T-helper 2 cell (primary cell): ENCODE results near the gene DHX35.

ENCODE experiments used
- DNase-seq, 5 experiments: peaks; one replicate each; pipeline versions ENCODE4 v3.0.0 to v3.0.0-alpha.2; 2012 to 2022

Gene DHX35

DNA sequence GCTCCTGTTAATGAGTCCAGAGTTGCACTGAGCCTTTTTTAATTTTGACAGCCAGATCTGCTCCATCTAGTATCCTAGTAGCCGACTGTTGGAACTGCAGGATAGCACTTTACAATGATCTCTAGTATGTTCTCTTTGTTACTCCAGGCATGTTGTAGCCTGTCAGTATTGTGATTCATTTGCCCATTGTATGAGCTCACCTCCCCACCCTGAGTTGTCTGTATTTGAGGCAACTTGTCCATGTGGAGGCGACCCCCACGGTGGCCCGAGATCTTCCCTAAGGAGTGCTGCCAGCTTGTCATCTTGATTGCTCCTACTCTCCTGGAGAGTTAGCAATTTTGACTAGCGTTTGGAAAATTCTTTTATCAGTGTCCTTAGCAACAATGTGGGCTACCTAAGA lies 67.2 kb downstream of the DHX35 start:
- no peak for DNase-seq

DNA sequence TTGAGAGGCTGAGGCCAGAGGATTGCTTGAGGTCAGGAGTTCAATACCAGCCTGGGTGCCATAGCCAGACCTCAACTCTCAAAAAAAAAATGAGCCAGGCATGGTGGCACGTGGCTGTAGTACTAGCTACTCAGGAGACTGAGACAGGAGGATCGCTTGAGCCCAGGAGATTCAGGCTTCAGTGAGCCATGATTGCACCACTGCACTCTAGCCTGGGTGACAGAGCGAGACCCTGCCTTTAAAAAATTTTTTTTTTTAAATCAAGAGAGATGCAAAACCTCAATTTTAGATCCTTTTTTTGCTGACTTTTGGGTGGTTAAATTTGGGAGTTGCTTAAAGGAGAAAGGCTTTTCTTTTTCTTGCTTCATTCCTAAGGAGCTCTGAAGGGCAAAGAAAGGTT lies 70.9 kb downstream of the DHX35 start:
- DNase-seq, result no peak

DNA sequence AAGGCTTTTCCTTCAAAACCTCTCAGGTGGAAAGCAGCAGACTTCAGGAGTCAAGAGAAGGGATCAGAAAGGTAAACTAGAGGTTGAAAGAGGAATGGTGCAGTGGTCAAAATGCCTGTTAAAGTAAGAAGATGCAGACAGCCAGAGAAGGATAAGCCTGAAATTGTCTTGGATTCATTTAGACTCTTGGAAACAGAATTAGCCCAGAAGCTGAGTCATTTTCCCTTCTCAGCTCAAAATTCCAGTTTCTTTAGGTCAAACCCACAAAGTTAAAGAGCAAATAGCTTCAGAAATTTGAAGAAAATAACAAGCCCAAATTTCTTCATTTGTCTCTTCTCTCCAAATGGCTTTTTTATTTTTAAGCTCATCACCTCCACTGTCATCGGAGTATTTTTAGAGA lies 73.9 kb downstream of the DHX35 start:
- no peak for DNase-seq

DNA sequence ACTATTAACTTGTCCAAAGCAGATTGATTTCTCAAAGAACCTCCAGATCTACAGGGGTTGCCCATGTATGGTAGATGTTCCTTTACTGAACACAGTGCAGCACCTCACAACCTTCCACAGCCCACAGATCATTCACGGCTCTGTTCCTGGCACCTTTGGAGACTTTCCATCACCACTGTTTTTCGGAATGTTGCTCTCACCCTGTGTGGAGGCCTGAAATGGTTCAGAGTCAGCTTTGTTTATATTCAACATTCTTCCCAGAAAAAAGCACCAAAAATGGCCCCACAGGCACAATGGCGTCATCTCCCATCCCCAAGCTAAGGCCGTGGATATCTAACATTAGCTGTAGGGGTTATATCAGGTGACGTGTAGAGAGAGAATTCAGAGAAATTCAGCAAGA lies 74.7 kb downstream of the DHX35 start:
- DNase-seq, result no peak

DNA sequence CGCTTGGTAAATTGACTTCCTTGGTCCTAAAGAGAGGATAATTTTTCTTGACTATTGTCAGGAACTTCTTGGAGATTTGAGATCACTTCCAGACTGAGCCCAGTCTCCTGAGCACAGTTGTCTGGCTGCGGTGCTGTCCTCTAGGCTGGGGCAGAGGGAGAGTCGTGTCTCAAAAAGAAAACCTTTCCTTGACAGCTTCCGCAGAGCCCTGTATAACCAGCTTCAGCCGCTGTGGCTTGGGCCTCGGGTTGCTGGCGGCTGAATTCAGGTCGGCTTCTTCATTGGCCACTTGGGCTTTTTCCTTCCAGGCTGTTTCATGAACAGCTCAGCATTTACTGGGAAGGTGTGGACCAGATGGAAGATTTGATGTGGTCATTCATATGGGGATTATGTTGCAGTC lies 75.9 kb downstream of the DHX35 start:
- no peak for DNase-seq

DNA sequence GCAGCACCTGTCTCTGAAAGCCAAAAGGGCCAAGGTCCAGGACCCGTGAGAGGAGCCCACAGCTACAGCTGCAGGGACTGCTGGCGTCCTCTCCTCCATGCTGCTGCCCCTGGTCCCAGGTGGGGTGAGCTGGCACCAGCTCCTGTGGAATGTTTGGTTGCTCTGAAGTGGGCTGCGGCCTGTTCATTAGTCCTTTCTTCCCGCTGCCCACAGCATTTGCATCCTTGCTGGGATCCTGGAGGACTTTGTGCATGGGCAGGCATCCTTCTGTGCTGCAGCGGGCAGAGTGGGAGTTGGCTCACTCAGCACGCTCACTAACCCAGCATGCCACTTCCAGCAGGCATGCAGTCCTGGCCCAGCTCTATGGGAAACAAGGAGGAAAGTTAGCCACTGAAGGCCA lies 76.4 kb downstream of the DHX35 start:
- no peak for DNase-seq

DNA sequence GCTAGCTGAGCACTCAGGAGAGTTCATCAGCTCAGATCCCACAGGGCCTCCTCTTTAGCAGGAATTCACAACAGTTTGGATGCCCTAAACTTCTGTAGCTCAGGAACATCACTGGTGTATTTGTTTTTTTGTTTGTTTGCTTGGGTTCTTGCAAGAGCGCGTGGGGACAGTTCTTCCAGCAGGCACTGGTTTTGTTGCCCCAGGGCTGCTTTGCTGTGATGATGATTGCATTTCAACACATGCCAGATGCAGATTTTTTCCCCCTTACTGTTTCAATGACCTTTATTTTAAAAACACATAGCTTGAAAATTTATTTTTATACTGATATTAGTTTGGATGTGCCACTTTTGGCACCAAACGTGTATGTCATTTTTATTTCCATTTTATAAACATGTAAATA lies 77.1 kb downstream of the DHX35 start:
- no peak for DNase-seq

DNA sequence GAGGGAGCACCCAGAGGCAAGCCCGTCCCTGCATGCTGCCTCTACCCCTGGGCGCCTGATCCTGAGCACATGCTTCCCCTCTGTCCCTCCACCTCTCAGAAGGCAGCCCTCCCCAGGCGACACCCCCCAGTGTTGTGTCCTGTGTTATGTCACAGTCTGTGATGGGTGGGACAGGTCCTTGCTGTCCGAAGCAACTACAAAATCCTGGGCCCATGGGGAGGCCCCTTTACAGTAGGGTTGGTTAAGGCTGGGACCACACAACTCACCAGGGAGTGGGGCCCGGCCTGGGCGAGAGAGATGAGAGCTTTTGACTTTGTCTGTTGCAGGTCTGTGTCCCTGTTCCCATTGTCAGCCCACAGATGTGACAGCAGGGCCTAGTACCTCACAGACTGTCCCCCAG lies 78.0 kb downstream of the DHX35 start:
- DNase-seq, result no peak

DNA sequence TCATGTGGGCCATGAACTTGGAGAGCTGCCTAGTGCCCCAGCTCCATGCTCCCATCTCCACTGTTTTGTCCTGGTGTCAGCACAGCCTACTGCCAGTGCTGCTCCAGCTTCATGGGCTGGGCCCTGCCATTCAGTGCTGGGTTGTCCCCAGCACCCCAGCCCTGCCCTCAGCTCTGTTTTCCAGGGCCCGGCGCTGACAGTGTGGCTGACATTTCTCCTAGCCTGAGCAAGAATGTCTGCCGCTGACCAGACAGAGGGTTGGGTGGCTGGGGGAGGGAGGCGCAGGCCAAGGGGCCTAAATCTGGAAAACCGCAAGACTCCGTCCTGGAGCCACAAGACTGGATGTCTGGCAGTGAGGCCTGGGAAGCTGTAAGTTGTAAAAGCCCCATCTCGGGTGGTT lies 78.9 kb downstream of the DHX35 start:
- no peak for DNase-seq

DNA sequence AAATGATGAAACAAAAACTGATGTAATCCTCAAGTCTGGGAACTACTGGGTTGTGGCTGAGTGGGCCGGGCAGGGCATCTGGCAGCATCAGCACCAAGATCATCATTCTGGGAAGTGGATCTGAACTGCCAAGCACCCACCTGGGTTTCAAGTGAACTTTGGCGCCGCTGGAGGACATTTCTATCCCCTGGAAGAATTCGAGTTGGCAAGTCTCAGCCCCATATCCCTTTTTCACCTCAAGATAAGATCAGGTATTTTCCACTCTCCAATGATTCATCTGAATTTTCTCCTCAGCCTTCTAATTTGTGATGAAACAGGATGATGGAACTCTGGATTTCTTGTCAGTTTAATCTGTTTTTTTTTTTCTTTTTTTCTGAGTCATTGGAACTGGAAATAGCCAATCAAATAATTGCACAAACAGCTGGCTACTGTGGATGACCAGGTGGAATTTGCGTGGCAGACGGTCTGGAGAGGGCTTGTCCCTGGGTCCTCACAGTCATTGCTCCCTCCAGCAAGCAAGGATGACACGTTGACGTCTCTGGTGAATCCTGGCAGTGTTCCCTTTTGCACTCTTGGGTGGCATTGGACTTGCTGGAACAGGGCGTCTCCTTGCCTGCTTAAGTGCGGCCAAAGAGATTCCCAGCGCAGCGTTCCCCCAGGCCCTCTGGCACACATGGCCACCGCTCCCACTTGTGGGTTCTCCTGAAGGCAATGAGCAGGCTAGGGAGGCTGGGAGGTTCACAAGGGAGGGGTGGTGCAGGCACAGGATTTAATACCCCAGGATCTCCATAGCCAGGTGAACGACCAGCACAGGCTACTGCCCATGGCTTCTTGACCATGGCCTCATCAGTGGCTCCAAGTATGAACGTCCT lies 80.4 kb downstream of the DHX35 start:
- DNase-seq, result no peak

DNA sequence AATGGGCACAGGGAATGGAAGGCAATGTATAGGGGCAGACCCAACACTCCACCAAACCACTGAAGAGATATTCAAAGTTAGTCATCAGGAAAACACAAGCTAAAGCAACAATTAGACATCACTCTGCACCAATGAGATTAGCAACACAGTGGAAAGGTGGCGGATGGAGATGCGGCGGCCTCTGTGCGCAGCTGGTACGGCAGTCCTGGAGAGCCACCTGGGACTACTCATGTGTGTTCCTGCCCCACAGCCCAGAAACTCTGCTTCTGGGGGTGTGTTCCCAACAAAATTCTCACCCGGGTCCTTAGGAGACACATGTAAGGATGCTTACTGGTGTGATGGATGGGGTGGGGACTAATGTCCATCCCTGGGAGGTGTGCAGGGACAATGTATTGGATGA lies 82.4 kb downstream of the DHX35 start:
- no peak for DNase-seq

DNA sequence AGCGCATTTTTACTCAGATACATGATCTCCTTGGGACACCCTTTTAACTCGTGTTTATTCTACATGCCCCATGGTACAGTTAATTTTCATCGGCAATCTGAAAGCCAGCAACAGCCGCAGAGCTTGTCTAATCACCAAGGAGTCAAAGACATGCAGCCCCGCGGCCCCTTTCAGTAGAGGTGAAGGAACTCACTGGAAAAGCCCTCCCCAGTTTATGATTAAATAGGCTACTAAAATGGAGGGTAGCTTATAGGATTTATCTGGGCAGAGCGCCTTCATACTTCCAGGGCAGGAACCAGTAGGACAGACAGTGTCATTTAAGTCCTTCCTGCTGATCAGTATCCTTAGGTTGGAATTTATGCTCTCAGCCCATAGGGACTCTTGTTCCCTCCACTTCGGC lies 83.5 kb downstream of the DHX35 start:
- no peak for DNase-seq

DNA sequence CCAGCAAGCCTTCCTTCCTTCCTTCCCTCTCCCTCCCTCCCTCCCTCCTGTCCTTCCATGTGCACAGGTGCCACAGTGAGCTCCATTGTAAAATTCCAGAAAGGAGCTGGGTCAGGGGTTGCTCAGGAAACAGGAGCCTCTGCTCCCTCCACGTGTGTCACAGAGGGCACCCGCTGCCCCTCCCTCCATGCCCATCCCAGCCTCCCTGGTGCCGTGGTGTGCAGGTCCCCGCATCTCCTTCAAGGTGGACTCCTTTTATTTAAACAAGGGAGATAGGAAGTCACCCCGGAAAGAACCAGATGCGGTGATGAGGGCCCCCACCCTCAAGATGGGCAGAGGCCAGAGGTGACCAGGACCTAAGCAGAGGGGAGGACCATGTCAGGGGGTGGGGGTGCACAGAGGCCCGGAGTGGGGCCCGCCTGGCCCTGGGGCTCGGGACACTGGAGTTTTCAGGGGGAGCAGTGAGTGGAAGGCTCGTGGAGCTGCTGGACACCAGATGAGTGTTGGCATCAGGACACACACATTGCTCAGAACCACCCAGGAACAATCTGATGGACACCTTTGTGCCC lies 85.4 kb downstream of the DHX35 start:
- no peak for DNase-seq

DNA sequence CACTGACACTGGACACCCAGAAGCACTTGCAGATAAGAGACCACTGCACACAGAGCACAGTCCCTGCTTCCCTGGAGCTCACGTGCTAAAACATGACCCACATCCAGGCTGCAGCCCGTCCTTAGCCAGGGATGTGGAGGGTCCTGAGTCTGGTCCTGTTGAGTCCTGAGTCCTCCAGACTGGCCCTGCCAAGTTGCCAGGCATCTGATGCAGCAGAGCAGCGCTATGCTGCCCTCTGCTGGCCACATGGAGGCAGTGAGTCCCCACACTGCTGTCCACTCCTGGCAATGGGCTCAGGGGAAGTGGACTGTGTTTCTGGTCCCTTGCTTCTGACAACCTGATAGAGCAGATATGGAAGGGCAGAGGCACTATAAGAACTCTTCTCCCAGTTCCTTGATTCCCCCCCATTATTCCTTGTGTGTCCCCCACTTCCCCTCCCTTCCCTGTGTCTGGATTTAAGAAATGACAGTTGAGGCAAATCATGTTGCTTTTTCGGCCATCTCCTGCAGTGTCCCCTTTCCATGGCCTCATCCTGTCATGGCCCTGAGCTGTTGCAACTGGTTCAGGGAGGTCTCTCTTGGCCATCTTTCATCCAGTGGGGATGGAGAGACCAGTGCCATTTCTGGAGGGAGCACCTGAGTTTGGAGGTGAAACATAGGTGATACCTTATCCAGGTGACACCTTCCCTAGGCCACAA lies 86.0 kb downstream of the DHX35 start:
- peak; percentile 42 to 72 (median 53) for DNase-seq

DNA sequence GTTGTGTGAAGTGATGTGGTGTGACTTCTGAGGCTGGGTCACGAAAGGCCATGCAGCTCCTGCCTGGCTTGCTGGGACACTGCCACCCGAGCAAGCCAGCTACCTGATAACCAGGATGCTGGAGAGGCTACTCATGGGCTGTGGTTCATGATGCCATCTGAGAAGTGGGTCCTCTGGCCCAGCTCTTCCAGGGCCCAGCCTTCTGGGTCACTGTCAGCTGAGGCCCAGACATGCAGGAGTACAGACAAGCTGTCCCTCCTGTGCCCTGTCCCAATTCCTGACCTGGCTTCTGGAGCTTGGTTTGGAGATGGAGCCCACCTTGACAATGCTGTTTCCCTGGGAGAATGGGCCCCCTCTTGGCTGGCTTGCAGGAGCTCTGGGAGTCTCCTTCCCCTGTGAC lies 87.0 kb downstream of the DHX35 start:
- no peak for DNase-seq

DNA sequence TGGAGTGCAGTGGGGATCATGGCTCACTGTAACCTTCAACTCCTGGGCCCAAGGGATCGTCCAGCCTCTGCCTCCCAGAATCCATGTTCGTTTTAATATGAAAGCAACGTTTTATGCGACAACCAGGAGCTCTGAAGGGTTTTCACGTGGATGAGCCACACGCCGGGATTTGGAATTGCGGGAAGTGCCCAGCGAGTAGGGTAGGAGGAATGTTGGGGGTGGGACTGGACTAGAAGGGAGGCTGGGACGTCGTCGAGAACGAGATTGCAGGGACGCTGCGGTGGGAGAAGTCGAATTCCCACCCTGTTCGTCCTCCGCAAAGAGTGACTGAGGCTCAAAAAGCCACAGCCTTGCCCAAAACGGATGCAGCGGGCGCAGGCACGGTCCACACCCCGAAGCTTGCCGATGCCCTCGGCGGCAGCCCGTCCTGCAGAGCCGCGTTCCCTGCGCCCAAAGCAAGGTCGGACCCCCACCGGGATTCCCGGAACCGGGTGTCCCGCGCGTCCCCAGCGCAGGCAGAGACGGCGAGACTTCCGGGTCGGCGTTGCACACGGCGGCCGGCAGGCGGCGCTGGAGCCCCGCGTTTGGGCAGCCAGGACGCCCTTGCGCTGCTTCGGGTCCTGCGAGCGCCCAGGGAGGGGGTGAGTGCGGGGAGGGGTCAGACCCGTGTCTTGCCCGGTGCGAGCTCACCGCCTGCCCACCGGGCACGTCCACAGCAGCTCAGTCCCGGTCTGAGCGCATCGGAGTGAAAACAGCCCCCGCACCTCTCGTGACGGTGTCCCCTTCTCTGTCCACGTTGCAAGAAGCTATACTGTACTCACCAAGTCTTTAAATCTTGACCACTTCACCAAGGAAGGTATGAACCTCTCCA lies 87.8 kb downstream of the DHX35 start:
- DNase-seq, result peak; percentile 64 to 77 (median 66)

DNA sequence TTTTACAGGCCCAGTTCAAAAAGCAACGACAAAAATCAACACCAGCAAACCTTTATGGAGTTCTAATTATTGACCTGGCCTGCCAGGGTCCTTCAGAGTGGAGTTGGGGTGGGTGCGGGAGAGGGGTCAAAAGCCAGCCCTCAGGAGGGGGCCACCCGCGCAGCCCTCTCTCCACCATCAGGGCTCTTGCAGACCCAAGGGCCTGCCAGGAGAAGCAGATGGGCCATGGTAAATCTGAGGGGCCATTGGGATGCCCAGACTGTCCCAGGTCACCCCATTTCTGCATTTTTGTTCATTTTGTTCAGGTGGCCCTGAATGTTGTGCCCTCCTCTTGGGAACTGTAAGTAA lies 88.4 kb downstream of the DHX35 start:
- DNase-seq, result no peak

DNA sequence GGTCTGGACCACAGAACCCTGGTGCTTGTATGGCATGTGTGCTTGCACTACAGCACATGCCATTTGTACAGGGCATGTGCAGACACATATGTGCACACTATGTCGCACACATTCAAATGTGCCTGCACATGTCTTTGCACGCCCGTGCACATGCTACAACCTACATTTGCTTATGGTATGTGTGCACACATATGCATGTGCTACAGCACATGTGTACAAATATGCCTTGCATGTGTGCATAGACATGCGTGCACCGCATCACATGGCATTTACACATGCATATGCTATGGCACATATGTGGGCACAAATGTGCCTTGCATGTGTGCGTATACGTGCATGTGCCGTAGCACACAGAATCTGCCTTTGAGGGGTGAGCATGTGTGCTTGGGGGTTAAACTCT lies 90.5 kb downstream of the DHX35 start:
- no peak for DNase-seq

DNA sequence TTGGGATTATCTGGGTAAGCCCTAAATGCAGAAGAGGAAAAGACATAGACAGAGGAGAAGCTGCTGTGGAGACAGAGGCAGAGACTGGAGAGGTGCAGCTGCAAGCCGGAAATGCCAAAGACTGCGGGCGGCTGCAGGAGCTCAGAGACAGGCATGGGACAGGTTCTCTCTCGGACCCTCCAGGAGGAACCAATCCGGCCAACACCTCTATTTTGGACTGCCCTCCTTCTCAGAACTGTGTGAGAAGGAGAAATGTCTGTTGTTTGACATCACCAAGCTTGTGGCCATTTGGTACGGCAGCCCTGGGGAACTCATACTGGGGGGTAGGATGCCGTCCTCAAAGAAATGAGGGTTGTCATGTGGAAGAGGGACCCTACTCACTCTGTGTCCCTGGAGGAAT lies 95.0 kb downstream of the DHX35 start:
- no peak for DNase-seq

DNA sequence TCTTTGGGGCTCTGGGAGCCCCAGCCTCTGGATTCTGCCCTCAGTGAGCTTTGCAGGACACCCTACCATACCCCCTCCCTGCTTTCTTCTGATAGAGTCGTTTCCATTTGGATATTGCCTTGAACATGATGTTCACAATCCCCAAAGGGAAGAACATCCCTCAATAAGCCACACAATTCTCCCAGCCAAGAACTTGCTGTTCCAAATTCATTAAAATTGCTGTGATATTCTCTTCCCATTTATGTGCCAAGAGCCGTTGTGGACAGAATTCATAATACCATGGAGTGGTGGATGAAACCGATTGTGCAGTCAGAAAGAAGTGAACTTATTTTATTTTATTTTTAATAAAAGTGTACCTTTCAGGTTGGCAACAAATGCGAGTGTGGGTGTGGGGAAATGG lies 95.8 kb downstream of the DHX35 start:
- DNase-seq, result no peak

DNA sequence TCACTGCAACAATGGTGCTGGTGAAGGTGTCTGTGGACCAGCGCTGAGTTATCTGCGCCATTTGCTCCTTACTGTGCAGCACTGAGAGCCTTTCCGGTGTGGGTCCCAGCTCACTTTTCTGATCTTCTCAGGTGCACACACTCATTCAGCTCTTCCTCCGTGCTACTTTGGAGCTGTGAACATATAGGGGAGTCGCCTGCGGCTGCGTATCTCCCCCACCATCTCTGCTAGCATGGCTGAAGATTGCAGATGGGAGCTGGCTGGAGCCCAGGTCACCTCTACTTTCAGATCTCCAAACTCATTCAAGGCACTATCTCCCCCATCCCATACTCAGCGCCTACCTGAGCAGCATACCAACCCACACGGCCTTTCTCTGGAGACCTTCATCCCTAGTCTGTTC lies 96.9 kb downstream of the DHX35 start:
- no peak for DNase-seq

DNA sequence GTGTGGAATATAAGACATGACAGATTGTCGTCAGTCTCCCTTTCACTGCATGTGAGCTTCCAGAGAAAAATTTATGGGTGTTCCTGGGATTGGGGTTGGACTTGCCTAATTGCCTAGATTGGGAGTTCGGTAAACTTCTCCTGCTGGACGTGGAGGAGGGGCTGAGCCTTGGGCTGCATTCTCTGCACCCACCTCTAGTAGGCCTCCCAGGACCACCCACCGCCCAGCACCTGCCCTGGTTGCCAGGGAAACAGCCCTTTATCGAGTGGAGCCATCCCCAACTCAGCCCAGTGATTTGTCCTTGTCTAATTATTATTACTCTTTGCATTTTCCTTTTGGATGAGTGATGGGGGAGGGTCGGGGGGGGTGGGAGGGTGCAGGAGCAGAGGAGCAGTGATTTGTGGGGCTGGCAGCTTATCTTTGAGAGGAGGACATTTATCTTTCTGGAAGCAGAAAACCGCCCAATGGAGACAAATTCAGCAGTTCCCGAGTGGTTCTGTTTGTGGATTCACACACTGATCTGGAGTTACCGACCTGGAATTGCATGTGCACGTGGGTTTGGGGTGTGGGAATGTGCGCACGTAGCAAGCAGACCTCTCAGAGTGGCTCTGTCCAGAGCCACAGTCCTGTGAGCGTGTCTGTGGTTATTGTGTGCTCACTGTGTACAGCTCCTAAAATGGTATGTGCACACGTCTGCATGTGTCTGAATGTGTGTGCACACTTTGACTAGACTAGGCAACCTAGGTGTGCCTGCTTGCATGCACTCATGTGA lies 104.5 kb downstream of the DHX35 start:
- DNase-seq, result no peak
